GM12891 (cell line): Measurements from ENCODE around the gene NCEH1.

ENCODE experiments used
- DNase-seq: peaks from one replicate; pipeline ENCODE4 v3.0.0; 2011; ENCODE audit warnings: low spot score; ENCODE audit not compliant: insufficient read length
- FAIRE-seq: peaks from 2 replicates; lab custom pipeline; 2011; peaks lifted over from hg19 to GRCh38; lab: Jason Lieb, UNC
- PAX5 ChIP-seq: IDR thresholded peaks from 2 replicates; pipeline ENCODE4 v1.6.1; 2011; ENCODE audit warnings: low read length, moderate library complexity, mild to moderate bottlenecking; ENCODE audit not compliant: insufficient read depth, severe bottlenecking
- POLR2A ChIP-seq: IDR thresholded peaks from 2 replicates; pipeline ENCODE4 v1.6.1; 2011; ENCODE audit warnings: low read depth, low read length, control low read depth
- POLR2AphosphoS5 ChIP-seq: IDR thresholded peaks from 2 replicates; pipeline ENCODE4 v1.6.1; 2011; ENCODE audit warnings: low read depth, low read length, control low read depth
- POU2F2 ChIP-seq: IDR thresholded peaks from 2 replicates; pipeline ENCODE4 v1.6.1; 2011; ENCODE audit warnings: low read depth, mild to moderate bottlenecking, control low read depth, low read length, moderate library complexity
- SPI1 ChIP-seq: IDR thresholded peaks from 2 replicates; pipeline ENCODE4 v1.6.1; 2011; ENCODE audit warnings: low read depth, low read length, control low read depth
- TAF1 ChIP-seq: IDR thresholded peaks from 2 replicates; pipeline ENCODE4 v1.6.1; 2011; ENCODE audit warnings: low read depth, low read length, control low read depth

NCEH1 gene

GRCh38 chr3:172591125-172591605 is 119.7 kb downstream of the NCEH1 start:
- no peak for DNase-seq
- FAIRE-seq: no peak
- TF ChIP-seq PAX5 (no peak), POLR2AphosphoS5 (no peak), SPI1 (no peak), POLR2A (no peak), TAF1 (no peak), POU2F2 (no peak)

GRCh38 chr3:172586436-172586835 is 124.4 kb downstream of the NCEH1 start:
- no peak for DNase-seq
- no peak for FAIRE-seq
- TF ChIP-seq POLR2AphosphoS5 (no peak), SPI1 (no peak), POU2F2 (no peak), TAF1 (no peak), PAX5 (no peak), POLR2A (no peak)

- no peak for TF ChIP-seq POLR2A
- TF ChIP-seq SPI1: no peak
- TF ChIP-seq POU2F2: no peak
- no peak for TF ChIP-seq POLR2AphosphoS5
- no peak for TF ChIP-seq PAX5
- TF ChIP-seq TAF1: no peak
- FAIRE-seq (no peak), DNase-seq (no peak)
Observed at GRCh38 chr3:172585954-172586353, 124.9 kb downstream of the NCEH1 start.

- no peak for DNase-seq
- FAIRE-seq: no peak
- TF ChIP-seq SPI1 (no peak), TAF1 (no peak), POLR2AphosphoS5 (no peak), POLR2A (no peak), PAX5 (no peak)
Observed at GRCh38 chr3:172582712-172583111, 128.2 kb downstream of the NCEH1 start.

GRCh38 chr3:172581757-172582166 is 129.1 kb downstream of the NCEH1 start:
- TF ChIP-seq SPI1 (no peak), TAF1 (no peak)
- DNase-seq (no peak), FAIRE-seq (no peak)

GRCh38 chr3:172580680-172581401 is 130.0 kb downstream of the NCEH1 start:
- DNase-seq (no peak), FAIRE-seq (peak; percentile 45)
- no peak for TF ChIP-seq PAX5
- TF ChIP-seq POU2F2: no peak
- no peak for TF ChIP-seq POLR2AphosphoS5
- no peak for TF ChIP-seq TAF1
- no peak for TF ChIP-seq POLR2A
- TF ChIP-seq SPI1: no peak
